ENCODE measurements around the gene LRP1.
A peak's percentile ranks its signal among the peaks of the same experiment; 100 is the strongest.

DNA sequence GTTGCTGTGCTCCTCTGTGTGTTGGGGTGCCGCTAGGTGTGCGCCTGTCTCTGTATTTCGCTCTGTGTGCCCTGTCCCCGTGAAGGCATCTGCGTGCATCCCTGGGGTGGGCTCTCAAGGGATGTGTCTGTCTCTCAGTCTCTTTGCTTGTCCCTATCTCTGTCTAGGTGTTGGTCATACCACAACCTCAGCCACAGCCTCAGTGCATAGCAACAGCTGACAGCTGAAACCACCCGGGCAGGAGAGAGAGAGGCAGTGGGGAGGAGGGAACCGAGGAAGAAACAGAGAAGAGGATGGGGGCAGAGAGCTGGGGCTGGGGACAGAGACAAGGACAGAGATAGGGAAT lies 87.4 kb downstream of the LRP1 start:
- TF ChIP-seq STAT1 (IDR thresholded peaks at IDR 0.05; ENCODE audit: unreplicated experiment), result no peak
- peak; percentile 78 for TF ChIP-seq EZH2 (IDR thresholded peaks at IDR 0.05; ENCODE audit: low read depth, unreplicated experiment)
- TF ChIP-seq REST (IDR thresholded peaks at IDR 0.05; ENCODE audit: unreplicated experiment), result no peak
- no peak for TF ChIP-seq EZH2phosphoT487 (IDR thresholded peaks at IDR 0.05; ENCODE audit: unreplicated experiment)
- TF ChIP-seq, protein P1, sequence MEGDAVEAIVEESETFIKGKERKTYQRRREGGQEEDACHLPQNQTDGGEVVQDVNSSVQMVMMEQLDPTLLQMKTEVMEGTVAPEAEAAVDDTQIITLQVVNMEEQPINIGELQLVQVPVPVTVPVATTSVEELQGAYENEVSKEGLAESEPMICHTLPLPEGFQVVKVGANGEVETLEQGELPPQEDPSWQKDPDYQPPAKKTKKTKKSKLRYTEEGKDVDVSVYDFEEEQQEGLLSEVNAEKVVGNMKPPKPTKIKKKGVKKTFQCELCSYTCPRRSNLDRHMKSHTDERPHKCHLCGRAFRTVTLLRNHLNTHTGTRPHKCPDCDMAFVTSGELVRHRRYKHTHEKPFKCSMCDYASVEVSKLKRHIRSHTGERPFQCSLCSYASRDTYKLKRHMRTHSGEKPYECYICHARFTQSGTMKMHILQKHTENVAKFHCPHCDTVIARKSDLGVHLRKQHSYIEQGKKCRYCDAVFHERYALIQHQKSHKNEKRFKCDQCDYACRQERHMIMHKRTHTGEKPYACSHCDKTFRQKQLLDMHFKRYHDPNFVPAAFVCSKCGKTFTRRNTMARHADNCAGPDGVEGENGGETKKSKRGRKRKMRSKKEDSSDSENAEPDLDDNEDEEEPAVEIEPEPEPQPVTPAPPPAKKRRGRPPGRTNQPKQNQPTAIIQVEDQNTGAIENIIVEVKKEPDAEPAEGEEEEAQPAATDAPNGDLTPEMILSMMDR (conservative IDR thresholded peaks at IDR 0.05; ENCODE audit: low read depth in 2 of 2), result no peak
- no peak for TF ChIP-seq POLR2AphosphoS5 (IDR thresholded peaks at IDR 0.05; ENCODE audit: low read depth)
- no peak for TF ChIP-seq CREB1 (CRISPR knock-in tag; IDR thresholded peaks at IDR 0.05; ENCODE audit: low read depth)
- no peak for TF ChIP-seq JUNB (IDR thresholded peaks at IDR 0.05; ENCODE audit: unreplicated experiment)
- no peak for TF ChIP-seq NANOG (IDR thresholded peaks at IDR 0.05; ENCODE audit: borderline replicate concordance)
- no peak for TF ChIP-seq ETS1 (IDR thresholded peaks at IDR 0.05)
- TF ChIP-seq, protein P2, sequence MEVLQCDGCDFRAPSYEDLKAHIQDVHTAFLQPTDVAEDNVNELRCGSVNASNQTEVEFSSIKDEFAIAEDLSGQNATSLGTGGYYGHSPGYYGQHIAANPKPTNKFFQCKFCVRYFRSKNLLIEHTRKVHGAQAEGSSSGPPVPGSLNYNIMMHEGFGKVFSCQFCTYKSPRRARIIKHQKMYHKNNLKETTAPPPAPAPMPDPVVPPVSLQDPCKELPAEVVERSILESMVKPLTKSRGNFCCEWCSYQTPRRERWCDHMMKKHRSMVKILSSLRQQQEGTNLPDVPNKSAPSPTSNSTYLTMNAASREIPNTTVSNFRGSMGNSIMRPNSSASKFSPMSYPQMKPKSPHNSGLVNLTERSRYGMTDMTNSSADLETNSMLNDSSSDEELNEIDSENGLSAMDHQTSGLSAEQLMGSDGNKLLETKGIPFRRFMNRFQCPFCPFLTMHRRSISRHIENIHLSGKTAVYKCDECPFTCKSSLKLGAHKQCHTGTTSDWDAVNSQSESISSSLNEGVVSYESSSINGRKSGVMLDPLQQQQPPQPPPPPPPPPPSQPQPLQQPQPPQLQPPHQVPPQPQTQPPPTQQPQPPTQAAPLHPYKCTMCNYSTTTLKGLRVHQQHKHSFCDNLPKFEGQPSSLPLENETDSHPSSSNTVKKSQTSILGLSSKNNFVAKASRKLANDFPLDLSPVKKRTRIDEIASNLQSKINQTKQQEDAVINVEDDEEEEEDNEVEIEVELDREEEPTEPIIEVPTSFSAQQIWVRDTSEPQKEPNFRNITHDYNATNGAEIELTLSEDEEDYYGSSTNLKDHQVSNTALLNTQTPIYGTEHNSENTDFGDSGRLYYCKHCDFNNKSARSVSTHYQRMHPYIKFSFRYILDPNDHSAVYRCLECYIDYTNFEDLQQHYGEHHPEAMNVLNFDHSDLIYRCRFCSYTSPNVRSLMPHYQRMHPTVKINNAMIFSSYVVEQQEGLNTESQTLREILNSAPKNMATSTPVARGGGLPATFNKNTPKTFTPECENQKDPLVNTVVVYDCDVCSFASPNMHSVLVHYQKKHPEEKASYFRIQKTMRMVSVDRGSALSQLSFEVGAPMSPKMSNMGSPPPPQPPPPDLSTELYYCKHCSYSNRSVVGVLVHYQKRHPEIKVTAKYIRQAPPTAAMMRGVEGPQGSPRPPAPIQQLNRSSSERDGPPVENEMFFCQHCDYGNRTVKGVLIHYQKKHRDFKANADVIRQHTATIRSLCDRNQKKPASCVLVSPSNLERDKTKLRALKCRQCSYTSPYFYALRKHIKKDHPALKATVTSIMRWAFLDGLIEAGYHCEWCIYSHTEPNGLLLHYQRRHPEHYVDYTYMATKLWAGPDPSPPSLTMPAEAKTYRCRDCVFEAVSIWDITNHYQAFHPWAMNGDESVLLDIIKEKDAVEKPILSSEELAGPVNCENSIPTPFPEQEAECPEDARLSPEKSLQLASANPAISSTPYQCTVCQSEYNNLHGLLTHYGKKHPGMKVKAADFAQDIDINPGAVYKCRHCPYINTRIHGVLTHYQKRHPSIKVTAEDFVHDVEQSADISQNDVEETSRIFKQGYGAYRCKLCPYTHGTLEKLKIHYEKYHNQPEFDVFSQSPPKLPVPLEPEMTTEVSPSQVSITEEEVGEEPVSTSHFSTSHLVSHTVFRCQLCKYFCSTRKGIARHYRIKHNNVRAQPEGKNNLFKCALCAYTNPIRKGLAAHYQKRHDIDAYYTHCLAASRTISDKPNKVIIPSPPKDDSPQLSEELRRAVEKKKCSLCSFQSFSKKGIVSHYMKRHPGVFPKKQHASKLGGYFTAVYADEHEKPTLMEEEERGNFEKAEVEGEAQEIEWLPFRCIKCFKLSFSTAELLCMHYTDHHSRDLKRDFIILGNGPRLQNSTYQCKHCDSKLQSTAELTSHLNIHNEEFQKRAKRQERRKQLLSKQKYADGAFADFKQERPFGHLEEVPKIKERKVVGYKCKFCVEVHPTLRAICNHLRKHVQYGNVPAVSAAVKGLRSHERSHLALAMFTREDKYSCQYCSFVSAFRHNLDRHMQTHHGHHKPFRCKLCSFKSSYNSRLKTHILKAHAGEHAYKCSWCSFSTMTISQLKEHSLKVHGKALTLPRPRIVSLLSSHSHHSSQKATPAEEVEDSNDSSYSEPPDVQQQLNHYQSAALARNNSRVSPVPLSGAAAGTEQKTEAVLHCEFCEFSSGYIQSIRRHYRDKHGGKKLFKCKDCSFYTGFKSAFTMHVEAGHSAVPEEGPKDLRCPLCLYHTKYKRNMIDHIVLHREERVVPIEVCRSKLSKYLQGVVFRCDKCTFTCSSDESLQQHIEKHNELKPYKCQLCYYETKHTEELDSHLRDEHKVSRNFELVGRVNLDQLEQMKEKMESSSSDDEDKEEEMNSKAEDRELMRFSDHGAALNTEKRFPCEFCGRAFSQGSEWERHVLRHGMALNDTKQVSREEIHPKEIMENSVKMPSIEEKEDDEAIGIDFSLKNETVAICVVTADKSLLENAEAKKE (CRISPR knock-in tag; IDR thresholded peaks at IDR 0.05), result no peak
